AG09309 (cell line): ENCODE data around the gene VEZF1.

ENCODE experiments used
- DNase-seq: peaks from one replicate; pipeline ENCODE4 v3.0.0-alpha.2; 2010; ENCODE audit warnings: low read depth
- H3K4me3 ChIP-seq: 2 replicates; pipeline ENCODE4 v1.5.1; 2011; ENCODE audit warnings: mild to moderate bottlenecking, low read depth, low read length, moderate library complexity; ENCODE audit not compliant: control insufficient read depth
- CTCF ChIP-seq: IDR thresholded peaks from 2 replicates; pipeline ENCODE4 v1.5.1; 2011; ENCODE audit warnings: mild to moderate bottlenecking, low read depth, low read length, inconsistent platforms; ENCODE audit not compliant: insufficient read depth, control insufficient read depth; ENCODE audit errors: missing control alignments

The VEZF1 gene

GRCh38 chr17:57987581-57988300, at the start of gene VEZF1:
TSS of gene VEZF1 (minus strand) at chr17:57988254. CDS start at chr17:57988111, 143 bp downstream.
- peak within 1 kb of the TSS; percentile 83 for H3K4me3 ChIP-seq
- TF ChIP-seq CTCF: no peak
- no peak for DNase-seq

GRCh38 chr17:58032691-58033415, 44.8 kb upstream of the VEZF1 start:
- H3K4me3 ChIP-seq: no peak overlapping the region
- DNase-seq: no peak
- no peak for TF ChIP-seq CTCF

- H3K4me3 ChIP-seq: no peak overlapping the region
- no peak for DNase-seq
- TF ChIP-seq CTCF: no peak
These were observed 40.5 kb upstream of the VEZF1 start for GRCh38 chr17:58028578-58028977.

GRCh38 chr17:58020401-58020800, 32.3 kb upstream of the VEZF1 start:
- no peak for TF ChIP-seq CTCF
- no peak overlapping the region for H3K4me3 ChIP-seq
- DNase-seq: no peak

- H3K4me3 ChIP-seq: no peak overlapping the region
- no peak for TF ChIP-seq CTCF
- DNase-seq: no peak
These were observed 31.5 kb upstream of the VEZF1 start for GRCh38 chr17:58019521-58019920.

GRCh38 chr17:58019039-58019438, 31.0 kb upstream of the VEZF1 start:
- no peak overlapping the region for H3K4me3 ChIP-seq
- no peak for DNase-seq
- no peak for TF ChIP-seq CTCF
